Ovary (tissue), 3 donors: ENCODE results near the gene SAE1.

Experiments used
- EP300 ChIP-seq: sonication (generic); formaldehyde crosslinking; IDR thresholded peaks from one replicate; pipeline ENCODE4 v1.6.1; 2017; ENCODE audit warnings: antibody characterized with exemption
- POLR2A ChIP-seq: fragments of 450-650 bp; IDR thresholded peaks from one replicate; pipeline ENCODE4 v1.6.1; 2017; ENCODE audit warnings: antibody characterized with exemption, mild to moderate bottlenecking, moderate library complexity
- TF ChIP-seq, protein P1 (sequence below), 3 donors: fragments of 450-650 bp in 2 of 3; fragments of 200-600 bp in 1 of 3; IDR thresholded peaks; one replicate each; pipeline versions ENCODE4 v1.5.1 to v1.8.0; 2016 to 2022; ENCODE audit warnings: antibody characterized with exemption in 3 of 3, mild to moderate bottlenecking in 1 of 3
- donor health status: DM: no; HTN: no; CAD: no.

DNA sequence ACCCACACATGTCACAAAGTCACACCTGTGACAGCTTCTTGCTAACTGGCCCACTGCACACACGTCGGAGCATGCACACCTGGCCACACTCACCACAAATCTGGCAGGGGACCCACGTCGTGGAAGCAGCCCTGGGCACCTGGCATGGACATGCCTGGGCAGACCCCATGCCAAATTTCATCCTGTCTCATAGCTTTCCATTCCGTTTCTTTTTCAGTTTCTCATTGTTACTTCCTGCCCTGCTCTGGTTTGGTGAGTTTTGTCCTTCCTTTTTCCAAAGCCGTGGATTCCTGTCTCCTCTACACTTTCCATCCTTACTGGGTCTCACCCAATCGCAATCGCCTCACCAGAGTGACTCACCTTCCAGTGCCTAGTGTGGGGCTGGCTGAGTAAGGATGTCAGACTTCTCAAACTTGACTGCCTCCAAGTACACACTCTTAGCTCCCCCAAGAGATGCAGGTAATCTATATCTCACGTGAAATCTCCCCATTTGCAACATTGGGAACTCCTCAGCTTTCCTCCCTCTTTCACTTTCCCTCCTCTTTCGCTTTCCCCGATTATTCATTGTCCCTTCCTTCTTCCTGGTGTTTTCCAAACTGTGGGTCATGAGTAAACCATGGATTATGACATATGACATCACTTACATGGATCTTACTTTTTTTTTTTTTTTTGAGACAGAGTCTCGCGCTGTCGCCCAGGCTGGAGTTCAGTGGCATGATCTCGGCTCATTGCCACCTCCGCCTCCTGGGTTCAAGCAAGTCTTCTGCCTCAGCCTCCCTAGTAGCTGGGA is 102.0 kb downstream of the SAE1 start:
- no peak for TF ChIP-seq POLR2A
- TF ChIP-seq, protein P1, sequence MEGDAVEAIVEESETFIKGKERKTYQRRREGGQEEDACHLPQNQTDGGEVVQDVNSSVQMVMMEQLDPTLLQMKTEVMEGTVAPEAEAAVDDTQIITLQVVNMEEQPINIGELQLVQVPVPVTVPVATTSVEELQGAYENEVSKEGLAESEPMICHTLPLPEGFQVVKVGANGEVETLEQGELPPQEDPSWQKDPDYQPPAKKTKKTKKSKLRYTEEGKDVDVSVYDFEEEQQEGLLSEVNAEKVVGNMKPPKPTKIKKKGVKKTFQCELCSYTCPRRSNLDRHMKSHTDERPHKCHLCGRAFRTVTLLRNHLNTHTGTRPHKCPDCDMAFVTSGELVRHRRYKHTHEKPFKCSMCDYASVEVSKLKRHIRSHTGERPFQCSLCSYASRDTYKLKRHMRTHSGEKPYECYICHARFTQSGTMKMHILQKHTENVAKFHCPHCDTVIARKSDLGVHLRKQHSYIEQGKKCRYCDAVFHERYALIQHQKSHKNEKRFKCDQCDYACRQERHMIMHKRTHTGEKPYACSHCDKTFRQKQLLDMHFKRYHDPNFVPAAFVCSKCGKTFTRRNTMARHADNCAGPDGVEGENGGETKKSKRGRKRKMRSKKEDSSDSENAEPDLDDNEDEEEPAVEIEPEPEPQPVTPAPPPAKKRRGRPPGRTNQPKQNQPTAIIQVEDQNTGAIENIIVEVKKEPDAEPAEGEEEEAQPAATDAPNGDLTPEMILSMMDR (IDR thresholded peaks at IDR 0.05): no peak
- no peak for TF ChIP-seq EP300
